H1 (cell line): ENCODE results near the gene OXER1. TPM values are rescaled to one million over a fixed set of nuclear protein-coding genes. Genes with fewer than 3 reads are reported as not detected.

Experiments
- CTCF ChIA-PET: fragments of 300-600 bp; sonication (Branson Sonifier 250); formaldehyde crosslinking; loops from one replicate; lab custom pipeline; 2021; ENCODE audit not compliant: partially characterized antibody; lab: Charles Lee
- POLR2A ChIA-PET: fragments of 300-600 bp; sonication (Branson Sonifier 250); formaldehyde crosslinking; loops from one replicate; lab custom pipeline; 2021; ENCODE audit warnings: inconsistent platforms; ENCODE audit not compliant: partially characterized antibody; lab: Charles Lee
- DNase-seq, 2 experiments: peaks; one replicate each; pipeline versions ENCODE4 v3.0.0 to v3.0.0-alpha.2; 2010 to 2022; ENCODE audit warnings: low spot score in 2 of 2, low read depth in 1 of 2, mixed read lengths in 1 of 2
- FAIRE-seq: peaks from 2 replicates; lab custom pipeline; 2011; peaks lifted over from hg19 to GRCh38; lab: Jason Lieb, UNC
- H2AFZ ChIP-seq: 2 replicates; pipeline ENCODE4 v1.8.1; 2012; ENCODE audit warnings: low read length, inconsistent platforms
- H2AK5ac ChIP-seq: 2 replicates; pipeline ENCODE4 v1.6.1; 2013; ENCODE audit warnings: low read depth, low read length
- H2BK120ac ChIP-seq: replicated peaks from 2 replicates; pipeline ENCODE3; 2013; ENCODE audit warnings: low read depth, low read length, inconsistent platforms
- H2BK12ac ChIP-seq: 2 replicates; pipeline ENCODE4 v1.6.1; 2013; ENCODE audit warnings: low read depth, low read length
- H2BK15ac ChIP-seq: 2 replicates; pipeline ENCODE4 v1.6.1; 2013; ENCODE audit warnings: low read length
- H2BK20ac ChIP-seq: 2 replicates; pipeline ENCODE4 v1.6.1; 2013; ENCODE audit warnings: low read length
- H2BK5ac ChIP-seq: 2 replicates; pipeline ENCODE4 v1.6.1; 2013; ENCODE audit warnings: low read depth, low read length
- H3K14ac ChIP-seq: 2 replicates; pipeline ENCODE4 v1.6.1; 2013; ENCODE audit warnings: inconsistent platforms; ENCODE audit not compliant: insufficient read length
- H3K18ac ChIP-seq: 2 replicates; pipeline ENCODE4 v1.6.1; 2013; ENCODE audit warnings: low read length; ENCODE audit errors: extremely low read depth
- H3K23ac ChIP-seq: 2 replicates; pipeline ENCODE4 v1.6.1; 2013; ENCODE audit warnings: inconsistent platforms; ENCODE audit not compliant: insufficient read length
- H3K23me2 ChIP-seq: 2 replicates; pipeline ENCODE4 v1.6.1; 2013; ENCODE audit warnings: low read depth, low read length
- H3K27ac ChIP-seq: 2 replicates; pipeline ENCODE4 v1.6.1; 2011; ENCODE audit warnings: low read depth, low read length, inconsistent platforms
- H3K27me3 ChIP-seq, 4 experiments: replicated peaks in 1 of 4; 1 replicate in 1 of 4; 2 replicates in 3 of 4; pipeline versions ENCODE4 v1.6.1 to v1.8.1; 2011 to 2013; ENCODE audit warnings: low read length in 3 of 4, mild to moderate bottlenecking in 3 of 4, inconsistent platforms in 2 of 4, mixed read lengths in 2 of 4, moderate library complexity in 1 of 4; ENCODE audit not compliant: control insufficient read depth in 3 of 4, insufficient read depth in 3 of 4; ENCODE audit errors: extremely low read depth in 1 of 4
- H3K36me3 ChIP-seq, 4 experiments: 2 replicates each; pipeline versions ENCODE4 v1.6.1 to v1.8.1; 2011 to 2013; ENCODE audit warnings: mild to moderate bottlenecking in 4 of 4, low read length in 3 of 4, moderate library complexity in 2 of 4, control low read depth in 1 of 4, inconsistent platforms in 1 of 4; ENCODE audit not compliant: insufficient read depth in 4 of 4, control insufficient read depth in 2 of 4
- H3K4ac ChIP-seq: replicated peaks from 2 replicates; pipeline ENCODE3; 2013; ENCODE audit warnings: low read length, low read depth, mixed read lengths, inconsistent platforms; ENCODE audit not compliant: insufficient read length
- H3K4me1 ChIP-seq, 4 experiments: replicated peaks in 1 of 4; 1 replicate in 1 of 4; 2 replicates in 3 of 4; pipeline versions ENCODE4 v1.6.1 to v1.8.1; 2011 to 2013; ENCODE audit warnings: low read length in 3 of 4, inconsistent platforms in 2 of 4, mixed read lengths in 1 of 4; ENCODE audit not compliant: insufficient read depth in 4 of 4, control insufficient read depth in 3 of 4
- H3K4me2 ChIP-seq, 2 experiments: 2 replicates each; pipeline versions ENCODE4 v1.6.1 to v1.8.1; 2011 to 2013; ENCODE audit warnings: low read depth in 2 of 2, low read length in 2 of 2, control low read depth in 1 of 2, inconsistent platforms in 1 of 2, mild to moderate bottlenecking in 1 of 2; ENCODE audit not compliant: insufficient read depth in 1 of 2
- H3K4me3 ChIP-seq, 4 experiments: fragments of 200-600, 300-600 bp in 1 of 4; sonication (generic), shearing (Covaris generic), sonication (Bioruptor Twin) in 1 of 4; 2 replicates each; pipeline versions ENCODE4 v1.5.1 to v1.8.1; 2011 to 2016; ENCODE audit warnings: low read length in 4 of 4, low read depth in 3 of 4, control low read depth in 2 of 4, inconsistent platforms in 2 of 4, mild to moderate bottlenecking in 2 of 4, mixed read lengths in 1 of 4, moderate library complexity in 1 of 4; ENCODE audit not compliant: insufficient read depth in 2 of 4; ENCODE audit errors: extremely low read depth in 1 of 4
- H3K56ac ChIP-seq: replicated peaks from 2 replicates; pipeline ENCODE3; 2013; ENCODE audit warnings: low read depth, mild to moderate bottlenecking, mixed read lengths, low read length, inconsistent platforms; ENCODE audit not compliant: insufficient read length
- H3K79me1 ChIP-seq: 2 replicates; pipeline ENCODE4 v1.6.1; 2013; ENCODE audit warnings: low read depth, low read length, control low read depth
- H3K79me2 ChIP-seq, 2 experiments: 2 replicates each; pipeline versions ENCODE4 v1.6.1 to v1.8.1; 2012 to 2013; ENCODE audit warnings: low read length in 2 of 2, mild to moderate bottlenecking in 2 of 2, inconsistent platforms in 1 of 2; ENCODE audit not compliant: insufficient read depth in 2 of 2, control insufficient read depth in 1 of 2
- H3K9ac ChIP-seq, 4 experiments: replicated peaks in 1 of 4; 1 replicate in 1 of 4; 2 replicates in 3 of 4; pipeline versions ENCODE4 v1.6.1 to v1.8.1; 2011 to 2013; ENCODE audit warnings: low read depth in 3 of 4, low read length in 3 of 4, control low read depth in 2 of 4, mild to moderate bottlenecking in 2 of 4, moderate library complexity in 2 of 4, inconsistent platforms in 1 of 4; ENCODE audit errors: extremely low read depth in 1 of 4
- H3K9me3 ChIP-seq, 2 experiments: 2 replicates each; pipeline versions ENCODE4 v1.6.1 to v1.8.1; 2012 to 2013; ENCODE audit warnings: mild to moderate bottlenecking in 2 of 2, moderate library complexity in 2 of 2, control low read depth in 1 of 2, inconsistent platforms in 1 of 2, low read depth in 1 of 2, low read length in 1 of 2, mixed read lengths in 1 of 2; ENCODE audit not compliant: insufficient read depth in 2 of 2
- H4K20me1 ChIP-seq, 2 experiments: replicated peaks in 1 of 2; 2 replicates each; pipeline versions ENCODE3 to v1.8.1; 2011 to 2013; ENCODE audit warnings: inconsistent platforms in 2 of 2, low read length in 2 of 2, mild to moderate bottlenecking in 1 of 2; ENCODE audit not compliant: insufficient read depth in 2 of 2, control insufficient read depth in 1 of 2
- H4K5ac ChIP-seq: 2 replicates; pipeline ENCODE4 v1.6.1; 2013; ENCODE audit warnings: low read length, low read depth, mixed read lengths, inconsistent platforms; ENCODE audit not compliant: insufficient read length
- H4K8ac ChIP-seq: 2 replicates; pipeline ENCODE4 v1.8.0; 2013; ENCODE audit warnings: mild to moderate bottlenecking, moderate library complexity, low read length, inconsistent platforms; ENCODE audit not compliant: insufficient read depth; ENCODE audit errors: extremely low read depth
- H4K91ac ChIP-seq: replicated peaks from 2 replicates; pipeline ENCODE3; 2013; ENCODE audit warnings: low read length, mixed read lengths, inconsistent platforms; ENCODE audit not compliant: insufficient read length
- CBX8 ChIP-seq: fragments of 300-800, 300-1000 bp; sonication (generic); IDR thresholded peaks from 2 replicates; pipeline ENCODE4 v1.7.1; 2016; ENCODE audit warnings: low read depth, low read length, borderline replicate concordance
- CHD1 ChIP-seq: IDR thresholded peaks from 2 replicates; pipeline ENCODE4 v1.6.1; 2012; ENCODE audit warnings: low read depth, low read length, improper control_type of control experiment
- CTBP2 ChIP-seq: IDR thresholded peaks from 2 replicates; pipeline ENCODE4 v1.7.0; 2011; ENCODE audit warnings: borderline replicate concordance, mild to moderate bottlenecking, moderate library complexity, mixed read lengths, low read length; ENCODE audit not compliant: insufficient read depth, insufficient read length
- KDM1A ChIP-seq: fragments of 200-600, 300-600 bp; sonication (generic); IDR thresholded peaks from 2 replicates; pipeline ENCODE4 v1.7.1; 2016; ENCODE audit warnings: mild to moderate bottlenecking, low read length, borderline replicate concordance
- NRF1 ChIP-seq: IDR thresholded peaks from 2 replicates; pipeline ENCODE4 v1.6.1; 2011; ENCODE audit warnings: mild to moderate bottlenecking, low read depth, low read length, improper control_type of control experiment
- SIX5 ChIP-seq: IDR thresholded peaks from 2 replicates; pipeline ENCODE4 v1.6.1; 2011; ENCODE audit warnings: mild to moderate bottlenecking, low read depth, low read length
- SP1 ChIP-seq: IDR thresholded peaks from 2 replicates; pipeline ENCODE4 v1.6.1; 2011; ENCODE audit warnings: low read depth, low read length
- SP2 ChIP-seq: IDR thresholded peaks from 2 replicates; pipeline ENCODE4 v1.6.1; 2012; ENCODE audit warnings: mild to moderate bottlenecking, low read length, inconsistent platforms
- SRF ChIP-seq: IDR thresholded peaks from 2 replicates; pipeline ENCODE4 v1.6.1; 2011; ENCODE audit warnings: mild to moderate bottlenecking, low read depth, low read length, moderate library complexity
- TAF1 ChIP-seq: IDR thresholded peaks from 2 replicates; pipeline ENCODE4 v1.6.1; 2011; ENCODE audit warnings: mild to moderate bottlenecking, low read depth, low read length
- TAF7 ChIP-seq: optimal IDR thresholded peaks from 2 replicates; pipeline ENCODE3; 2011; ENCODE audit warnings: low read depth, mild to moderate bottlenecking, inconsistent platforms, low read length, moderate library complexity, borderline replicate concordance
- WGBS, 2 experiments: shearing (Covaris generic) in 1 of 2; methylation state at CpG; one replicate each; pipeline versions ENCODE4 v1.1.6 to v1.1.7; 2013 to 2015; ENCODE audit warnings: low lambda C conversion rate in 2 of 2, mixed read lengths in 2 of 2, inconsistent platforms in 1 of 2, low coverage in 1 of 2, missing lambda C conversion rate in 1 of 2; ENCODE audit not compliant: insufficient replicate concordance in 2 of 2, insufficient coverage in 1 of 2, insufficient read length in 1 of 2; ENCODE audit errors: extremely low coverage in 1 of 2, missing lambda C conversion rate in 1 of 2; 5-methylcytosine and 5-hydroxymethylcytosine counted together
- polyA plus RNA-seq, 7 experiments: library from polyadenylated mRNA; depleted of rRNA in 3 of 7; stranded (reverse) in 5 of 7; unstranded in 2 of 7; fragments of >200 nt in 5 of 7; fragments of 200-250 nt in 2 of 7; gene quantifications; 1 replicate in 5 of 7; 2 replicates in 1 of 7; 4 replicates in 1 of 7; pipeline versions ENCODE4 v1.2.1 to v1.2.3, GENCODE V29; 2011 to 2013; ENCODE audit warnings: missing spikeins in 2 of 7, mixed read lengths in 2 of 7
- total RNA-seq: library from RNA; stranded (reverse); fragmentation: NEBNext Ultra II Directional; extraction: Animal tissue kit (Norgen Biotek cat#: 25700); gene quantifications from 2 replicates; pipeline ENCODE4 v1.2.1, GENCODE V29; 2021

The OXER1 gene
- total and polyA plus RNA-seq, 2 of the 8 experiments (the other 6 are each of a cell fraction or from before 2014, with no cell fraction given) = 1.2 to 2.9 TPM

DNA sequence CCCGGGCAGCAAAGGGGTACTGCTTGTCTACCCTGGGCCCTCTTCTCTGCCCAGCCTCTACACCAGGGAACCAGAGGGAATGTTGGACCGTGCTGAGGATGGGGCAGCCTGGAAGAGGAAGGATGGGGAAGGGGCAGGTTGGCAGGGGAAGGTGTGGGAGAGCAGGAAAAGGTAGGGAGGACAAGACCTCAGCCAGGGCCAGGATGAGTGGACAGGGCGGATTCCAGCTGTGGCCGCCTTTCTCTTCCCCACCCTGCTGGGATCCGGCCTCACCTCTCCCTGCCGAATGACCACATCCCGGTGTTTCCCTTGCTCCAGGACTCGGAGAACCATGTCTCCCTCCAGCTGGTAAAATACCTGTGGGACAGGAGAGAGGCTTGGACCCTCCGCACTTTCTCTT lies 19.6 kb upstream of the OXER1 start:
- Histone ChIP-seq H4K20me1 (no peaks in the 10 kb centered on the region), H3K36me3 (peaks cover 0 to 2% (median 0%) of the 10 kb centered on the region in 4 experiments; a peak in 2 of 8 replicates), H2BK12ac (no peak overlapping the region), H3K18ac (no peak overlapping the region), H3K79me1 (no peaks in the 10 kb centered on the region), H3K27ac (no peak overlapping the region), H3K9me3 (peaks cover 3 to 10% of the 10 kb centered on the region in 2 experiments), H4K91ac (no peak overlapping the region), H3K4ac (no peak overlapping the region), H2AK5ac (no peak overlapping the region), H3K4me1 (peaks cover 0 to 5% (median 0%) of the 10 kb centered on the region in 4 experiments; a peak in 3 of 7 replicates), H3K23ac (no peak overlapping the region), H4K5ac (no peak overlapping the region), H2BK5ac (no peak overlapping the region), H3K79me2 (no peaks in the 10 kb centered on the region), H3K56ac (no peak overlapping the region), H3K4me2 (no peak overlapping the region), H4K8ac (no peak overlapping the region), H2AFZ (no peak overlapping the region), H3K14ac (no peak overlapping the region), H2BK20ac (no peak overlapping the region), H3K23me2 (no peaks in the 10 kb centered on the region), H2BK15ac (no peak overlapping the region), H3K9ac (no peak overlapping the region), H3K27me3 (no peaks in the 10 kb centered on the region), H2BK120ac (no peak overlapping the region), H3K4me3 (no peak overlapping the region)
- POLR2A ChIA-PET = interaction anchor here (0.9 kb wide), 1 partner anchor 10 kb away, joined by 4 read pairs; no protein-coding TSS in a partner anchor
- CTCF ChIA-PET = interaction anchor here (0.6 to 2.2 kb wide), 7 partner anchors 9 to 544 kb away, joined by 3 to 9 read pairs (median 4); no protein-coding TSS in a partner anchor
- no peak for FAIRE-seq
- WGBS, 2 experiments = 87% methylated on average over 9 of the region's 9 CpGs; no CpG with 5 or more reads in 1 of the 2 experiments
- no peak for DNase-seq
- TF ChIP-seq SIX5 = no peak
- TF ChIP-seq TAF1 = no peak
- TF ChIP-seq TAF7 = no peak
- TF ChIP-seq SRF = no peak
- TF ChIP-seq CHD1 = no peak
- no peak for TF ChIP-seq NRF1
- no peak for TF ChIP-seq CTBP2
- TF ChIP-seq SP1 = no peak
- no peak for TF ChIP-seq KDM1A
- TF ChIP-seq SP2 = no peak
- TF ChIP-seq CBX8 = no peak
